Glutamatergic neuron (in vitro differentiated cells): ENCODE measurements around the gene TMPRSS6. TPM values are rescaled to one million over a fixed set of nuclear protein-coding genes. Genes with fewer than 3 reads are reported as not detected.

Experiments
- DNase-seq: peaks from one replicate; pipeline ENCODE4 v3.0.0; 2022
- H3K27ac Mint-ChIP-seq: one replicate; pipeline ENCODE4 v1.8.0; 2020; ENCODE audit warnings: mild to moderate bottlenecking, mixed read lengths, inconsistent platforms; ENCODE audit not compliant: unreplicated experiment
- H3K27me3 Mint-ChIP-seq: one replicate; pipeline ENCODE4 v1.8.0; 2020; ENCODE audit warnings: mild to moderate bottlenecking, moderate library complexity, mixed read lengths, inconsistent platforms; ENCODE audit not compliant: unreplicated experiment
- H3K36me3 Mint-ChIP-seq: one replicate; pipeline ENCODE4 v1.8.0; 2020; ENCODE audit warnings: mild to moderate bottlenecking, mixed read lengths, inconsistent platforms; ENCODE audit not compliant: unreplicated experiment
- H3K4me1 Mint-ChIP-seq: one replicate; pipeline ENCODE4 v1.8.0; 2020; ENCODE audit warnings: mild to moderate bottlenecking, low read depth, mixed read lengths, inconsistent platforms; ENCODE audit not compliant: unreplicated experiment
- H3K4me3 Mint-ChIP-seq: one replicate; pipeline ENCODE4 v1.8.0; 2020; ENCODE audit warnings: mild to moderate bottlenecking, mixed read lengths, inconsistent platforms; ENCODE audit not compliant: unreplicated experiment
- H3K9me3 Mint-ChIP-seq: one replicate; pipeline ENCODE4 v1.8.0; 2020; ENCODE audit warnings: mild to moderate bottlenecking, moderate library complexity, mixed read lengths, inconsistent platforms; ENCODE audit not compliant: unreplicated experiment
- CTCF ChIP-seq: fragments of 200-600 bp; sonication (generic); IDR thresholded peaks from one replicate; pipeline ENCODE4 v1.5.0; 2021; ENCODE audit not compliant: partially characterized antibody, unreplicated experiment
- total RNA-seq: library from RNA; stranded (reverse); fragmentation: NEBNext Ultra II Directional; extraction: Animal tissue kit (Norgen Biotek cat#: 25700); gene quantifications from one replicate; pipeline ENCODE4 v1.2.1, GENCODE V29; 2021; ENCODE audit not compliant: unreplicated experiment

TMPRSS6 gene
- total RNA-seq, 1 donor from 2014 or later: 0.12 TPM

GRCh38 chr22:37091994-37092393 lies 17.5 kb downstream of the TMPRSS6 start:
- DNase-seq: no peak
- Mint-ChIP-seq H3K4me1 (peaks cover 21% of the 10 kb centered on the region), H3K27ac (peak overlapping the region; percentile 91), H3K36me3 (no peaks in the 10 kb centered on the region), H3K4me3 (peak overlapping the region; percentile 52), H3K27me3 (peaks cover 6% of the 10 kb centered on the region), H3K9me3 (peaks cover 10% of the 10 kb centered on the region)
- no peak for TF ChIP-seq CTCF

GRCh38 chr22:37090920-37091695 lies 18.4 kb downstream of the TMPRSS6 start:
- no peak for TF ChIP-seq CTCF
- Mint-ChIP-seq H3K4me1 (peaks cover 19% of the 10 kb centered on the region), H3K9me3 (peaks cover 9% of the 10 kb centered on the region), H3K27me3 (peaks cover 3% of the 10 kb centered on the region), H3K4me3 (no peak overlapping the region), H3K27ac (peak overlapping the region; percentile 88), H3K36me3 (no peaks in the 10 kb centered on the region)
- DNase-seq: peak; percentile 65

- Mint-ChIP-seq H3K4me3 (no peak overlapping the region), H3K27ac (no peak overlapping the region), H3K36me3 (no peaks in the 10 kb centered on the region), H3K9me3 (peaks cover 8% of the 10 kb centered on the region), H3K27me3 (peaks cover 2% of the 10 kb centered on the region), H3K4me1 (peaks cover 19% of the 10 kb centered on the region)
- no peak for TF ChIP-seq CTCF
- DNase-seq: no peak
These were observed 20.1 kb downstream of the TMPRSS6 start for GRCh38 chr22:37089434-37089833.

GRCh38 chr22:37088750-37089408 lies 20.6 kb downstream of the TMPRSS6 start:
- H3K27me3 Mint-ChIP-seq: peaks cover 2% of the 10 kb centered on the region
- H3K4me3 Mint-ChIP-seq: no peak overlapping the region
- H3K4me1 Mint-ChIP-seq: peaks cover 19% of the 10 kb centered on the region
- H3K9me3 Mint-ChIP-seq: peaks cover 8% of the 10 kb centered on the region
- H3K36me3 Mint-ChIP-seq: no peaks in the 10 kb centered on the region
- no peak for TF ChIP-seq CTCF
- no peak overlapping the region for H3K27ac Mint-ChIP-seq
- no peak for DNase-seq

GRCh38 chr22:37088108-37088605 lies 21.4 kb downstream of the TMPRSS6 start:
- no peak for TF ChIP-seq CTCF
- H3K9me3 Mint-ChIP-seq: peaks cover 10% of the 10 kb centered on the region
- H3K27ac Mint-ChIP-seq: no peak overlapping the region
- H3K27me3 Mint-ChIP-seq: peaks cover 2% of the 10 kb centered on the region
- no peaks in the 10 kb centered on the region for H3K36me3 Mint-ChIP-seq
- no peak overlapping the region for H3K4me3 Mint-ChIP-seq
- peaks cover 19% of the 10 kb centered on the region for H3K4me1 Mint-ChIP-seq
- peak; percentile 48 for DNase-seq
